KMS-11 (cell line): ENCODE results near the gene LSR.

Experiments used
- H2AFZ ChIP-seq: fragments of 200-600 bp; sonication (generic); 2 replicates; pipeline ENCODE4 v1.6.1; 2016; ENCODE audit warnings: antibody characterized with exemption, mixed run types, low read depth
- H3K27ac ChIP-seq: fragments of 200-600 bp; sonication (generic); 2 replicates; pipeline ENCODE4 v1.6.1; 2016; ENCODE audit warnings: mild to moderate bottlenecking, mixed run types
- H3K27me3 ChIP-seq: fragments of 200-600 bp; sonication (generic); 2 replicates; pipeline ENCODE4 v1.6.1; 2017; ENCODE audit warnings: mild to moderate bottlenecking, low read depth, mixed run types, moderate library complexity; ENCODE audit not compliant: insufficient read depth
- H3K36me3 ChIP-seq: fragments of 200-600 bp; sonication (generic); 2 replicates; pipeline ENCODE4 v1.6.1; 2017; ENCODE audit warnings: mild to moderate bottlenecking, mixed run types; ENCODE audit not compliant: insufficient read depth
- H3K4me1 ChIP-seq: fragments of 200-600 bp; sonication (generic); 2 replicates; pipeline ENCODE4 v1.6.1; 2016; ENCODE audit warnings: mild to moderate bottlenecking, low read depth, mixed run types; ENCODE audit not compliant: poor library complexity, severe bottlenecking
- H3K4me2 ChIP-seq: fragments of 200-600 bp; sonication (generic); 2 replicates; pipeline ENCODE4 v1.7.0; 2016; ENCODE audit warnings: mild to moderate bottlenecking, mixed run types
- H3K4me3 ChIP-seq: fragments of 200-600 bp; sonication (generic); IDR thresholded peaks from 2 replicates; pipeline ENCODE4 v1.6.1; 2017; ENCODE audit warnings: low read depth, low read length, mixed read lengths; ENCODE audit not compliant: insufficient read depth
- H3K79me2 ChIP-seq: fragments of 200-600 bp; sonication (generic); 2 replicates; pipeline ENCODE4 v1.6.1; 2016; ENCODE audit warnings: low read depth, mixed run types; ENCODE audit not compliant: insufficient read depth
- H3K9ac ChIP-seq: fragments of 200-600 bp; sonication (generic); 2 replicates; pipeline ENCODE4 v1.6.1; 2016; ENCODE audit warnings: mild to moderate bottlenecking, mixed run types
- H4K20me1 ChIP-seq: fragments of 200-600 bp; sonication (generic); 2 replicates; pipeline ENCODE4 v1.6.1; 2016; ENCODE audit warnings: mild to moderate bottlenecking, mixed run types; ENCODE audit not compliant: insufficient read depth
- CTCF ChIP-seq: fragments of 200-600 bp; sonication (generic); conservative IDR thresholded peaks from 2 replicates; pipeline ENCODE4 v1.6.1; 2017; ENCODE audit warnings: low read depth, mild to moderate bottlenecking, antibody characterized with exemption, low read length, moderate library complexity, mixed read lengths

The LSR gene

DNA sequence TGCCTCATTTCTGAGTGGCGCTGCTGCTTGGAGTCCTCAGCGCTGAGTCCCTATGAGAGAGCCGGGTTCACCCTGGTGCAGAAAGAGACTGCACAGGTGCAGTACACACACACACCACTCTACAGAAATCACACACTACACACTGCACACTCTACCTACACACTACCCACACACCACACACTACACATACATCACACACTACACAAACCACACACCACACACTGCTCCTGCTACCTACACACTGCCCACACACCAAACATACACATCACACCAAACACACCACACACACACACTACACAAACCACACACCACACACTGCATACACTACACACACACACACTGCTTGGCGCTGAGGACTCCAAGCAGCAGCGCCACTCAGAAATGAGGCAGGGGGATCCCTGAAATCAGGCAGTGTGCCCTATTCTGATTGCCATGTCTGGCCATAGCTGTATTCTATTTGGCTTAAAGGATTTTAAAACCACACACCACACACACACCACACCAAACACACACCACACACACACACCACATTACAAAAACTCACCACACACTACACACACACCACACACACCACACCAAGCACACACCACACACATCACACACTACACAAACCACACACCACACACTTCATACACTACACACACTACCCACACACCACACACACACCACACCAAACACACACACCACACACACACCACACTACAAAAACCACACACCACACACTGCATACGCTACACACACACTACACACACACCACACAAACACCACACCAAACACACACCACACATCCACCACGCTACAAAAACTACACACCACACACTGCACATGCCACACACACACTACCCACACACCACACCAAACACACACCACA, 48.1 kb downstream of the LSR start:
- no peak for TF ChIP-seq CTCF
- Histone ChIP-seq H3K4me3 (no peak overlapping the region), H3K27me3 (peaks cover 28% of the 10 kb centered on the region), H4K20me1 (no peaks in the 10 kb centered on the region), H3K4me1 (no peaks in the 10 kb centered on the region), H2AFZ (no peak overlapping the region), H3K27ac (no peak overlapping the region), H3K79me2 (no peaks in the 10 kb centered on the region), H3K36me3 (no peaks in the 10 kb centered on the region), H3K9ac (no peak overlapping the region), H3K4me2 (no peak overlapping the region)

DNA sequence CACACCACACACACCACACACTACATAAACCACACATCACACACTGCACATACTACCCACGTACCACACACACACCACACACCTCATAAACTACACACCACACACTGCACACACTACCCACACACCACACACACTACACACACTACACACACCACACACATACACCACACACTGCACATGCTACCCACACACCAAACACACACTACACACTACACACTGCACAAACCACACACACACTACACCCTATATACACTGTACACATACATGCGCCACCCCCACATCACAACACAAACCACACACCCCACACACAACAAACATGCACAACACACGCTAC, 48.7 kb downstream of the LSR start:
- Histone ChIP-seq H3K27me3 (peaks cover 25% of the 10 kb centered on the region), H3K4me3 (no peak overlapping the region), H3K9ac (no peak overlapping the region), H3K4me2 (no peak overlapping the region), H3K36me3 (no peaks in the 10 kb centered on the region), H3K79me2 (no peaks in the 10 kb centered on the region), H3K27ac (no peak overlapping the region), H2AFZ (no peak overlapping the region), H3K4me1 (no peaks in the 10 kb centered on the region), H4K20me1 (no peaks in the 10 kb centered on the region)
- no peak for TF ChIP-seq CTCF

DNA sequence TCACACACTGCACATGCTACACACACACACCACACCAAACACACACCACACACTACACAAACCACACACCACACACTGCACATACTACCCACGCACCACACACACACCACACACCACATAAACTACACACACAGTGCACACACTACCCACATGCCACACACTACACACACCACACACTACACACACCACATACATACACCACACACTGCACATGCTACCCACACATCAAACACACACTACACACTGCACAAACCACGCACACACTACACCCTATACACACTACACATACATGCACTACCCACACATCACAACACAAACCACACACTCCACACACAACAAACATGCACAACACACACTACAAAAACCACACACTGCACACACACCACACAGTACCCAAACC, 49.1 kb downstream of the LSR start:
- Histone ChIP-seq H3K79me2 (no peaks in the 10 kb centered on the region), H3K9ac (no peak overlapping the region), H3K4me3 (no peak overlapping the region), H3K27ac (no peak overlapping the region), H3K4me2 (no peak overlapping the region), H4K20me1 (no peaks in the 10 kb centered on the region), H2AFZ (no peak overlapping the region), H3K4me1 (no peaks in the 10 kb centered on the region), H3K36me3 (no peaks in the 10 kb centered on the region), H3K27me3 (peaks cover 25% of the 10 kb centered on the region; the same call in 1 of the 2 replicates)
- TF ChIP-seq CTCF = no peak

- Histone ChIP-seq H2AFZ (no peak overlapping the region), H3K4me1 (no peaks in the 10 kb centered on the region), H3K4me2 (no peak overlapping the region), H3K27ac (no peak overlapping the region), H3K9ac (no peak overlapping the region), H3K4me3 (no peak overlapping the region), H4K20me1 (no peaks in the 10 kb centered on the region), H3K79me2 (no peaks in the 10 kb centered on the region), H3K36me3 (no peaks in the 10 kb centered on the region), H3K27me3 (peaks cover 26% of the 10 kb centered on the region; the same call in 1 of the 2 replicates)
- TF ChIP-seq CTCF = no peak
These were observed 49.8 kb downstream of the LSR start for GRCh38 chr19:35298561-35298972.
